WERI-Rb-1 (cell line): ENCODE data around the gene SFXN1.

ENCODE experiments used
- DNase-seq: peaks from one replicate; pipeline ENCODE4 v3.0.0-alpha.2; 2020
- H3K27ac ChIP-seq: fragments of 250-450 bp; sonication (Bioruptor Pico); 2 replicates; pipeline ENCODE4 v1.5.1; 2020; ENCODE audit warnings: mild to moderate bottlenecking, moderate library complexity
- H3K27me3 ChIP-seq: fragments of 250-450 bp; sonication (Bioruptor Pico); 2 replicates; pipeline ENCODE4 v1.5.1; 2021; ENCODE audit warnings: mild to moderate bottlenecking, low read depth, moderate library complexity; ENCODE audit not compliant: insufficient read depth, severe bottlenecking
- H3K36me3 ChIP-seq: fragments of 250-450 bp; sonication (Bioruptor Pico); 2 replicates; pipeline ENCODE4 v1.5.1; 2020; ENCODE audit warnings: mild to moderate bottlenecking, moderate library complexity
- H3K4me3 ChIP-seq: 2 replicates; pipeline ENCODE4 v1.5.1; 2011; ENCODE audit warnings: low read depth, mild to moderate bottlenecking, control low read depth, low read length
- H3K9me3 ChIP-seq: fragments of 250-450 bp; sonication (Bioruptor Pico); 2 replicates; pipeline ENCODE4 v1.5.1; 2021; ENCODE audit warnings: mild to moderate bottlenecking, moderate library complexity; ENCODE audit not compliant: severe bottlenecking
- TF ChIP-seq, protein P1 (sequence below): IDR thresholded peaks from 2 replicates; pipeline ENCODE4 v1.5.1; 2011; ENCODE audit warnings: low read depth, mild to moderate bottlenecking, control low read depth, inconsistent platforms, low read length

Gene SFXN1

DNA sequence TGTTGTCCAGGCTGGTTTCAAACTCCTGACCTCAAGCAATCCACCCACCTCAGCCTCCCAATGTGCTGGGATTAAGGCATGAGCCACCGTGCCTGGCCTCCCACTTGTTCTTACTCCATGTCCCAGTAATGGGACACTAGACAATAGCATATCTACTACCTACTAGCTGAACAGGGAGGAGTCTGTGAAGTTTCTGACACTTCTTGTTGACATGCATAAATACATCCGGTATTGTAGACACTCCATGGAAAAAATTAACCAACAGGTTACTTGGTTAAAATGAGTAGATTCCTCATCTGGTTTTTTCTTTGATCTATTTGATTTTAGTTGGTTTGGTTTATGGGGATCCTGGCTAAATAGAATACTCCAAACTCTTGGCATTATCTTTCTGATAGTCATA lies 88.3 kb downstream of the SFXN1 start:
- no peak overlapping the region for H3K4me3 ChIP-seq
- TF ChIP-seq, protein P1, sequence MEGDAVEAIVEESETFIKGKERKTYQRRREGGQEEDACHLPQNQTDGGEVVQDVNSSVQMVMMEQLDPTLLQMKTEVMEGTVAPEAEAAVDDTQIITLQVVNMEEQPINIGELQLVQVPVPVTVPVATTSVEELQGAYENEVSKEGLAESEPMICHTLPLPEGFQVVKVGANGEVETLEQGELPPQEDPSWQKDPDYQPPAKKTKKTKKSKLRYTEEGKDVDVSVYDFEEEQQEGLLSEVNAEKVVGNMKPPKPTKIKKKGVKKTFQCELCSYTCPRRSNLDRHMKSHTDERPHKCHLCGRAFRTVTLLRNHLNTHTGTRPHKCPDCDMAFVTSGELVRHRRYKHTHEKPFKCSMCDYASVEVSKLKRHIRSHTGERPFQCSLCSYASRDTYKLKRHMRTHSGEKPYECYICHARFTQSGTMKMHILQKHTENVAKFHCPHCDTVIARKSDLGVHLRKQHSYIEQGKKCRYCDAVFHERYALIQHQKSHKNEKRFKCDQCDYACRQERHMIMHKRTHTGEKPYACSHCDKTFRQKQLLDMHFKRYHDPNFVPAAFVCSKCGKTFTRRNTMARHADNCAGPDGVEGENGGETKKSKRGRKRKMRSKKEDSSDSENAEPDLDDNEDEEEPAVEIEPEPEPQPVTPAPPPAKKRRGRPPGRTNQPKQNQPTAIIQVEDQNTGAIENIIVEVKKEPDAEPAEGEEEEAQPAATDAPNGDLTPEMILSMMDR: no peak
- H3K27ac ChIP-seq: no peak overlapping the region
- no peaks in the 10 kb centered on the region for H3K9me3 ChIP-seq
- DNase-seq: no peak
- H3K27me3 ChIP-seq: no peaks in the 10 kb centered on the region
- no peaks in the 10 kb centered on the region for H3K36me3 ChIP-seq

DNA sequence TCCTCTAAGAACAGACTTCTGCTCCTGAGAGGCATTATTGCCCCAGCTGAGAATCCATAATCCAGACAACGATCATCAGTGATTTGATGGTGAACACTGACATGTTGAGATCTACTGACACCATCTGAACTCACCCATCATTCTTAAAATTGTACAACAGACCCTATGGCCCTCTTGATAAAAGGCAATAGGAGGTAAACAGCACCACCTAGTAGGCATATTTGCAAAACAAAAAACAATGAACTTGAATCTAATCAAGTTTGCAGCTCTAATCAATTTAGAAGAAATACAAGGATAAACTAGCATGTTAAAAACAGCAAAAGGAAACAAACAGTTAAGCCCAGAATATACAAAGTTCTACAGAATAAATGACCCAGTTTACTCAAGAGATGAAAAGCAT lies 89.6 kb downstream of the SFXN1 start:
- TF ChIP-seq, protein P1: no peak
- Histone ChIP-seq H3K4me3 (no peak overlapping the region), H3K9me3 (no peaks in the 10 kb centered on the region), H3K27ac (no peak overlapping the region), H3K36me3 (no peaks in the 10 kb centered on the region), H3K27me3 (no peaks in the 10 kb centered on the region)
- no peak for DNase-seq

DNA sequence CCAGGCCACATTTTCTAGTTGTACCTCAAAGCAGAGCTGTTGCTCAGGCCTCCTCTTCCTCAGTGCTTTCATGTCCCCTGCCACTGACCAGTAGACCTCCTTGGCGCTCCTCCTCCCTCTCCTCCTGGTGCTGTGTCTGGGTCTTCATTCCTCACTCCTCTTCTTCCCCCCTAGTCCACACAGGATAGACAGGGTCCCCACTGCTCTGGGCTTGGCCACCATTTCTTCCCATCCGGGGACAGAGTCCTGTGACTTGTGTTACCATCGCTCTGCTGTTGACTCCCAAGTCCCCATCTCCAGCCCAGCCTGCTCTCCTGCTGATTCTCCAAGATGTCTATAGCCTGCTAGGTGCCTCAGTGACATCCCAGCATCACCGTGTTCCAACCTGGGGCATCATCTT lies 91.3 kb downstream of the SFXN1 start:
- H3K9me3 ChIP-seq: no peaks in the 10 kb centered on the region
- H3K27ac ChIP-seq: no peak overlapping the region
- no peak overlapping the region for H3K4me3 ChIP-seq
- DNase-seq: no peak
- no peaks in the 10 kb centered on the region for H3K36me3 ChIP-seq
- TF ChIP-seq, protein P1: no peak
- no peaks in the 10 kb centered on the region for H3K27me3 ChIP-seq

DNA sequence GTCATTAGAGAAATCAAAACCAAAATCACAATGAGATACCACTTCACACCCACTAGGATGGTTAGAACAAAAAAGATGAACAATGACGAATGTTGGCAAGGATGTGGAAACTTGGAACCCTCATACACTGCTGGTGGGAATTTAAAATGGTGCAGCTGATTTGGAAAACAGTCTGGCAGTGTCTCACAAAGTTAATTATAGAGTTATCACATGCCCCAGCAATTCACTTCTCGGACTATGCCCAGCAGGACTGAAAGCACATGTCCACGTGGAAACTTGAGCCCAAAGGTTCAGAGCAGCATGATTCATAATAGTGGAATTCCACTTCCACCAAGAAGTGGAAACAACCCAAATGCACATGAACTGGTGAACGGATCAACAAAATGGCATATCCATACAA lies 94.5 kb downstream of the SFXN1 start:
- TF ChIP-seq, protein P1: no peak
- H3K27me3 ChIP-seq: no peaks in the 10 kb centered on the region
- no peak for DNase-seq

DNA sequence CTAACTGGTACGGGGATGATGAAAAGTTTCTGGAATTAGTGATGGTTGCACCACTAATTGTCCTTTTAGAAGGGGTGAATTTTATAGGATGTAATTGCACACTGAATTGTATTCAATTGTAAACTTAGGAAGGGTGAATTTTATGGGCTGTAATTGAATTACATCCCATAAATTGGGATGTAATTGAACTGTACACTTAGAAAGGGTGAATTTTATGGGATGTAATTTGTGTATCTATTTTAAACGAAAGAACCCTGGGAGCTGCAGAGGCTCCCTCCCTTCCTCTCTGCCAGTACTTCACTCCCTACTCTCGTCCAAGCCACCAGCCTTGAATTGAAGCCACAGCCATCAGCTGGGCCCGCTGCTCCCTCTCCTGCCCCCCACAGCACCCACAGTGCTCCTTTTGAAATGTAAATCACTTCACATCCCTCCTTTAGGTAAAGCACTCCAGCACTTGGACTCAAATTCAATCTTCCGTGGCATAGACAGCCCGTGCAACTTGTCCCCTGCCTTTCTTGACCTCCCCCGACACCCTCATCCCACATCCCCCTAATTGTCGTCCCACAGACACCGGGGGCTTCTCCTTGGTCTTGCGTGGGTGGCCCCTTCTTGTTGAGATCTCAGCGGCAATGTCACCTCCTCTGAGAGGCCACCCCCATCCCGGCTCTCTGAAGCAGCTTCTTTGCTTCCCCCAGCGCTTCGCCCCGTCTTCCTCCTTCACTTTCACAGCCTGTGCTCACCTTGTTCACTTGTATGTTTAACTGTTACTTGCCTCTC lies 95.3 kb downstream of the SFXN1 start:
- TF ChIP-seq, protein P1: no peak
- no peak overlapping the region for H3K4me3 ChIP-seq
- H3K27me3 ChIP-seq: no peaks in the 10 kb centered on the region
- no peak overlapping the region for H3K27ac ChIP-seq
- DNase-seq: no peak
- H3K36me3 ChIP-seq: no peaks in the 10 kb centered on the region
- H3K9me3 ChIP-seq: no peaks in the 10 kb centered on the region

More for the DNA sequence above, 94.5 kb downstream of the SFXN1 start:
- H3K27ac ChIP-seq: no peak overlapping the region
- no peak overlapping the region for H3K4me3 ChIP-seq
- H3K36me3 ChIP-seq: no peaks in the 10 kb centered on the region
- H3K9me3 ChIP-seq: no peaks in the 10 kb centered on the region

DNA sequence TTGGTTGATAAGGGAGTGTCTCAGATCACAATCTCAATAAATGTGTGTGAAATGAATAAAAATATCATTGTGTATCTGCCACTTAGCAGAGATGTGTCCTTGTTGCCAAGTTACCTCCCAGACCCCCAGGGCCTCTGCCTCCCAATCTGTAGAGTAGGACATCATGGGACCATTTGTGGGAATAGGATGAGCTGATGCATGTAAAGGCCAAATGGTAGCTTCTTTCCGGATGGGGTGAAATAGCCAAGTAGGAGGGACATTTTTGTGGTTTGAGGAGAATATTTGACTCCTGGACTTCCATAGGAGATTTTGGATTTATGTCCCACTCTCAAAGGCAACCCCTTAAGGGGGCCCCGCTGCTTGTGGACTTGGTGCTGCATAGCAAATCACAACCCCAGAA lies 96.9 kb downstream of the SFXN1 start:
- Histone ChIP-seq H3K27me3 (no peaks in the 10 kb centered on the region), H3K36me3 (no peaks in the 10 kb centered on the region), H3K9me3 (no peaks in the 10 kb centered on the region), H3K27ac (no peak overlapping the region), H3K4me3 (no peak overlapping the region)
- TF ChIP-seq, protein P1: no peak
- no peak for DNase-seq
